ENCODE results near the gene CFAP97.

Gene CFAP97

GRCh38 chr4:185109736-185110135 is 94.1 kb downstream of the CFAP97 start:
- no peak for DNase-seq (ENCODE audit: low spot score)
